ENCODE measurements around the gene MYO5B. TPM values are rescaled to one million over a fixed set of nuclear protein-coding genes. Genes with fewer than 3 reads are reported as not detected.

MYO5B gene
- polyA plus RNA-seq, 2 of the 4 experiments (the other 2 are of a cell fraction): 6.4 to 18.4 TPM

GRCh38 chr18:50080932-50081560 lies 113.9 kb downstream of the MYO5B start (continued):
- TF ChIP-seq NPAS2 (CRISPR knock-in tag; IDR thresholded peaks at IDR 0.05; ENCODE audit: borderline replicate concordance): no peak
- TF ChIP-seq CEBPB (IDR thresholded peaks at IDR 0.05): no peak

- H3K9me3 ChIP-seq: no peaks in the 10 kb centered on the region
- no peak overlapping the region for H3K27ac ChIP-seq
- no peak overlapping the region for H3K4me3 ChIP-seq
- WGBS (ENCODE audit: missing lambda C conversion rate): 3% methylated on average over 4 of the region's 4 CpGs
- DNase-seq (ENCODE audit: low read depth in 1 of 2, low spot score in 1 of 2) (no peak), ATAC-seq (no peak), FAIRE-seq (no peak)
- TF ChIP-seq ELK1 (IDR thresholded peaks at IDR 0.05; ENCODE audit: low read depth, low read length) (no peak), BHLHE40 (IDR thresholded peaks at IDR 0.05; ENCODE audit: low read depth, low read length) (no peak), FOSL2 (IDR thresholded peaks at IDR 0.05) (no peak), FOSL2 (CRISPR knock-in tag; IDR thresholded peaks at IDR 0.05) (no peak), JUN (IDR thresholded peaks at IDR 0.05) (no peak), POLR2A (IDR thresholded peaks at IDR 0.05; ENCODE audit: low read length) (no peak), TFCP2L1 (CRISPR knock-in tag; IDR thresholded peaks at IDR 0.05) (no peak), PBX3 (IDR thresholded peaks at IDR 0.05) (no peak), KDM5A (IDR thresholded peaks at IDR 0.05) (no peak), TP53 (CRISPR knock-in tag; IDR thresholded peaks at IDR 0.05) (no peak), HDAC2 (IDR thresholded peaks at IDR 0.05) (no peak), NFE2L2 (conservative IDR thresholded peaks at IDR 0.05; ENCODE audit: low read length) (no peak), EHF (CRISPR knock-in tag; IDR thresholded peaks at IDR 0.05) (no peak), RARB (CRISPR knock-in tag; IDR thresholded peaks at IDR 0.05) (no peak), PHF8 (IDR thresholded peaks at IDR 0.05; ENCODE audit: borderline replicate concordance, low read depth) (no peak)
- TF ChIP-seq, protein P1, sequence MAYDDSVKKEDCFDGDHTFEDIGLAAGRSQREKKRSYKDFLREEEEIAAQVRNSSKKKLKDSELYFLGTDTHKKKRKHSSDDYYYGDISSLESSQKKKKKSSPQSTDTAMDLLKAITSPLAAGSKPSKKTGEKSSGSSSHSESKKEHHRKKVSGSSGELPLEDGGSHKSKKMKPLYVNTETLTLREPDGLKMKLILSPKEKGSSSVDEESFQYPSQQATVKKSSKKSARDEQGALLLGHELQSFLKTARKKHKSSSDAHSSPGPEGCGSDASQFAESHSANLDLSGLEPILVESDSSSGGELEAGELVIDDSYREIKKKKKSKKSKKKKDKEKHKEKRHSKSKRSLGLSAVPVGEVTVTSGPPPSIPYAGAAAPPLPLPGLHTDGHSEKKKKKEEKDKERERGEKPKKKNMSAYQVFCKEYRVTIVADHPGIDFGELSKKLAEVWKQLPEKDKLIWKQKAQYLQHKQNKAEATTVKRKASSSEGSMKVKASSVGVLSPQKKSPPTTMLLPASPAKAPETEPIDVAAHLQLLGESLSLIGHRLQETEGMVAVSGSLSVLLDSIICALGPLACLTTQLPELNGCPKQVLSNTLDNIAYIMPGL (CRISPR knock-in tag; IDR thresholded peaks at IDR 0.05; ENCODE audit: borderline replicate concordance): no peak
- TF ChIP-seq, protein P2, sequence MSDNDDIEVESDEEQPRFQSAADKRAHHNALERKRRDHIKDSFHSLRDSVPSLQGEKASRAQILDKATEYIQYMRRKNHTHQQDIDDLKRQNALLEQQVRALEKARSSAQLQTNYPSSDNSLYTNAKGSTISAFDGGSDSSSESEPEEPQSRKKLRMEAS (IDR thresholded peaks at IDR 0.05): no peak
- ChIA-PET POLR2A (no interaction called here), CTCF (no interaction called here)
- no peaks in the 10 kb centered on the region for H3K4me1 ChIP-seq
- no peak overlapping the region for H3K4me2 ChIP-seq
Observed at GRCh38 chr18:50080316-50080715, 114.6 kb downstream of the MYO5B start.

GRCh38 chr18:50079571-50080295 lies 115.2 kb downstream of the MYO5B start:
- no peak for FAIRE-seq
- POLR2A ChIA-PET: no interaction called here
- TF ChIP-seq ESRRA (IDR thresholded peaks at IDR 0.05; ENCODE audit: borderline replicate concordance, low read length): no peak
- no peak for TF ChIP-seq E2F6 (IDR thresholded peaks at IDR 0.05; ENCODE audit: borderline replicate concordance, low read depth)
- no peak for TF ChIP-seq HES2 (IDR thresholded peaks at IDR 0.05)
- TF ChIP-seq, protein P3, sequence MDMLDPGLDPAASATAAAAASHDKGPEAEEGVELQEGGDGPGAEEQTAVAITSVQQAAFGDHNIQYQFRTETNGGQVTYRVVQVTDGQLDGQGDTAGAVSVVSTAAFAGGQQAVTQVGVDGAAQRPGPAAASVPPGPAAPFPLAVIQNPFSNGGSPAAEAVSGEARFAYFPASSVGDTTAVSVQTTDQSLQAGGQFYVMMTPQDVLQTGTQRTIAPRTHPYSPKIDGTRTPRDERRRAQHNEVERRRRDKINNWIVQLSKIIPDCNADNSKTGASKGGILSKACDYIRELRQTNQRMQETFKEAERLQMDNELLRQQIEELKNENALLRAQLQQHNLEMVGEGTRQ (IDR thresholded peaks at IDR 0.05): no peak
- no peak for TF ChIP-seq BHLHE40 (IDR thresholded peaks at IDR 0.05; ENCODE audit: low read depth, low read length)
- TF ChIP-seq FOXS1 (CRISPR knock-in tag; IDR thresholded peaks at IDR 0.05): no peak
- TF ChIP-seq, protein P4, sequence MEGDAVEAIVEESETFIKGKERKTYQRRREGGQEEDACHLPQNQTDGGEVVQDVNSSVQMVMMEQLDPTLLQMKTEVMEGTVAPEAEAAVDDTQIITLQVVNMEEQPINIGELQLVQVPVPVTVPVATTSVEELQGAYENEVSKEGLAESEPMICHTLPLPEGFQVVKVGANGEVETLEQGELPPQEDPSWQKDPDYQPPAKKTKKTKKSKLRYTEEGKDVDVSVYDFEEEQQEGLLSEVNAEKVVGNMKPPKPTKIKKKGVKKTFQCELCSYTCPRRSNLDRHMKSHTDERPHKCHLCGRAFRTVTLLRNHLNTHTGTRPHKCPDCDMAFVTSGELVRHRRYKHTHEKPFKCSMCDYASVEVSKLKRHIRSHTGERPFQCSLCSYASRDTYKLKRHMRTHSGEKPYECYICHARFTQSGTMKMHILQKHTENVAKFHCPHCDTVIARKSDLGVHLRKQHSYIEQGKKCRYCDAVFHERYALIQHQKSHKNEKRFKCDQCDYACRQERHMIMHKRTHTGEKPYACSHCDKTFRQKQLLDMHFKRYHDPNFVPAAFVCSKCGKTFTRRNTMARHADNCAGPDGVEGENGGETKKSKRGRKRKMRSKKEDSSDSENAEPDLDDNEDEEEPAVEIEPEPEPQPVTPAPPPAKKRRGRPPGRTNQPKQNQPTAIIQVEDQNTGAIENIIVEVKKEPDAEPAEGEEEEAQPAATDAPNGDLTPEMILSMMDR (IDR thresholded peaks at IDR 0.05): no peak
- TF ChIP-seq ZSCAN20 (CRISPR knock-in tag; IDR thresholded peaks at IDR 0.05): no peak
- TF ChIP-seq RCOR1 (IDR thresholded peaks at IDR 0.05; ENCODE audit: low read depth, low read length): no peak
- no peak for TF ChIP-seq SMC3 (IDR thresholded peaks at IDR 0.05)
- TF ChIP-seq RAD21 (conservative IDR thresholded peaks at IDR 0.05 in 1 of 2, IDR thresholded peaks at IDR 0.05 in 1 of 2): no peak

More at GRCh38 chr18:50079571-50080295, 115.2 kb downstream of the MYO5B start:
- no peaks in the 10 kb centered on the region for H3K9me3 ChIP-seq
- no peak for DNase-seq (ENCODE audit: low read depth in 1 of 2, low spot score in 1 of 2)
- no peak for ATAC-seq
- 25% methylated on average over 5 of the region's 8 CpGs for WGBS (ENCODE audit: missing lambda C conversion rate)
- no peak overlapping the region for H3K27ac ChIP-seq
- no peak overlapping the region for H3K4me2 ChIP-seq
- H3K4me1 ChIP-seq: no peaks in the 10 kb centered on the region
- no peak overlapping the region for H3K4me3 ChIP-seq
- CTCF ChIA-PET: no interaction called here

Data from A549 (cell line).